B cell (primary cell): ENCODE measurements around the gene STIM1. TPM values are rescaled to one million over a fixed set of nuclear protein-coding genes. Genes with fewer than 3 reads are reported as not detected.

Experiments used
- ATAC-seq: fragments of 200-7000 bp; cut with Tn5 transposase; one replicate; pipeline ENCODE4 v1.10.0; 2021; ENCODE audit warnings: low read depth, mild to moderate bottlenecking, moderate number of reproducible peaks, moderate library complexity
- CTCF ChIA-PET: fragments of 350-600 bp; sonication (Branson Sonifier 250); formaldehyde crosslinking; loops from one replicate; lab custom pipeline; 2021; ENCODE audit warnings: antibody characterized with exemption, inconsistent platforms; lab: Charles Lee
- POLR2A ChIA-PET: fragments of 350-600 bp; sonication (Branson Sonifier 250); formaldehyde crosslinking; loops from one replicate; lab custom pipeline; 2021; ENCODE audit warnings: antibody characterized with exemption; lab: Charles Lee
- DNase-seq: peaks from one replicate; pipeline ENCODE4 v3.0.0; 2013
- H2AFZ ChIP-seq: 2 replicates; pipeline ENCODE4 v1.6.1; 2012; ENCODE audit warnings: mild to moderate bottlenecking, low read depth, low read length; ENCODE audit not compliant: insufficient read depth, poor library complexity, severe bottlenecking
- H3K27ac ChIP-seq, 2 donors: 1 replicate in 1 of 2; 2 replicates in 1 of 2; pipeline ENCODE4 v1.5.1; 2012 to 2013; ENCODE audit warnings: low read length in 2 of 2, mild to moderate bottlenecking in 2 of 2, moderate library complexity in 1 of 2
- H3K27me3 ChIP-seq, 4 experiments: fragments of 200-600 bp in 1 of 4; sonication (generic) in 1 of 4; replicated peaks in 1 of 4; 1 replicate in 2 of 4; 2 replicates in 2 of 4; pipeline versions ENCODE4 v1.6.1 to v1.7.0; 2013 to 2016; ENCODE audit warnings: low read length in 3 of 4, mild to moderate bottlenecking in 2 of 4, mixed read lengths in 1 of 4, moderate library complexity in 1 of 4; ENCODE audit not compliant: insufficient read depth in 4 of 4, control insufficient read depth in 3 of 4; ENCODE audit errors: control extremely low read depth in 1 of 4
- H3K36me3 ChIP-seq, 2 experiments: replicated peaks in 1 of 2; 1 replicate in 1 of 2; 2 replicates in 1 of 2; pipeline versions ENCODE4 v1.6.1 to v1.7.1; 2013; ENCODE audit warnings: low read length in 1 of 2; ENCODE audit not compliant: insufficient read depth in 2 of 2, control insufficient read depth in 1 of 2; ENCODE audit errors: control extremely low read depth in 1 of 2, extremely low read depth in 1 of 2
- H3K4me1 ChIP-seq, 2 donors: fragments of 200-600 bp in 1 of 2; sonication (generic) in 1 of 2; 1 replicate in 1 of 2; 2 replicates in 1 of 2; pipeline versions ENCODE4 v1.5.1 to v1.6.1; 2013 to 2017; ENCODE audit warnings: low read length in 2 of 2; ENCODE audit not compliant: control insufficient read depth in 2 of 2, insufficient read depth in 2 of 2
- H3K4me2 ChIP-seq: replicated peaks from 2 replicates; pipeline ENCODE3; 2012; ENCODE audit warnings: mild to moderate bottlenecking, low read depth, low read length; ENCODE audit not compliant: poor library complexity, severe bottlenecking
- H3K4me3 ChIP-seq, 5 experiments: fragments of 200-600 bp in 1 of 5; sonication (generic) in 1 of 5; 1 replicate in 3 of 5; 2 replicates in 2 of 5; pipeline versions ENCODE4 v1.5.1 to v1.7.0; 2011 to 2016; ENCODE audit warnings: low read length in 4 of 5, mild to moderate bottlenecking in 4 of 5, low read depth in 2 of 5, control low read depth in 1 of 5, moderate library complexity in 1 of 5; ENCODE audit not compliant: insufficient read depth in 1 of 5; ENCODE audit errors: control extremely low read depth in 1 of 5, extremely low read depth in 1 of 5
- H3K79me2 ChIP-seq: fragments of 200-600 bp; sonication (generic); one replicate; pipeline ENCODE4 v1.6.0; 2016; ENCODE audit warnings: low read length; ENCODE audit not compliant: control insufficient read depth, insufficient read depth
- H3K9ac ChIP-seq: fragments of 200-600 bp; sonication (generic); 2 replicates; pipeline ENCODE4 v1.6.1; 2017; ENCODE audit warnings: mild to moderate bottlenecking, low read length, moderate library complexity
- H3K9me3 ChIP-seq, 3 donors: one replicate each; pipeline versions ENCODE4 v1.6.1 to v1.7.1; 2013; ENCODE audit warnings: low read length in 2 of 3; ENCODE audit not compliant: control insufficient read depth in 2 of 3, insufficient read depth in 1 of 3; ENCODE audit errors: control extremely low read depth in 1 of 3
- H4K20me1 ChIP-seq: 2 replicates; pipeline ENCODE4 v1.6.0; 2012; ENCODE audit warnings: mild to moderate bottlenecking, low read length; ENCODE audit not compliant: insufficient read depth, control insufficient read depth, poor library complexity, severe bottlenecking
- H3K27ac Mint-ChIP-seq: one replicate; pipeline ENCODE4 v1.8.0; 2021; ENCODE audit warnings: mixed read lengths
- H3K27me3 Mint-ChIP-seq: one replicate; pipeline ENCODE4 v1.8.0; 2021; ENCODE audit warnings: mixed read lengths
- H3K4me1 Mint-ChIP-seq: one replicate; pipeline ENCODE4 v1.8.0; 2021; ENCODE audit warnings: mixed read lengths
- H3K4me3 Mint-ChIP-seq: one replicate; pipeline ENCODE4 v1.8.0; 2021; ENCODE audit warnings: mixed read lengths
- H3K9me3 Mint-ChIP-seq: one replicate; pipeline ENCODE4 v1.8.0; 2022; ENCODE audit warnings: mixed read lengths; ENCODE audit not compliant: insufficient read depth
- EZH2 ChIP-seq: IDR thresholded peaks from 2 replicates; pipeline ENCODE4 v1.6.1; 2012; ENCODE audit warnings: borderline replicate concordance, low read depth, mild to moderate bottlenecking, moderate library complexity, low read length; ENCODE audit not compliant: insufficient read depth, poor library complexity, severe bottlenecking
- WGBS: methylation state at CpG from one replicate; pipeline ENCODE4 v1.1.5; 2013; ENCODE audit warnings: missing lambda C conversion rate; ENCODE audit not compliant: insufficient coverage; 5-methylcytosine and 5-hydroxymethylcytosine counted together
- intact Hi-C: fragments of 100-400 bp; cut with micrococcal nuclease; formaldehyde crosslinking; loops from one replicate; pipeline ENCODE4 v1.10.0; 2022
- polyA plus RNA-seq: library from polyadenylated mRNA; depleted of rRNA; stranded (reverse); fragments of >200 nt; gene quantifications from 2 replicates; pipeline ENCODE4 v1.2.3, GENCODE V29; 2012
- total RNA-seq, 2 donors: library from RNA; stranded (reverse); fragments of 120-200 nt in 1 of 2; gene quantifications; 1 replicate in 1 of 2; 2 replicates in 1 of 2; pipeline versions ENCODE4 v1.2.3 to v1.2.4, GENCODE V29; 2013 to 2022
- TF ChIP-seq, protein P1 (sequence below): fragments of 200-600 bp; IDR thresholded peaks from one replicate; pipeline ENCODE4 v1.8.0; 2022; ENCODE audit warnings: antibody characterized with exemption, mild to moderate bottlenecking

STIM1 gene
- total and polyA plus RNA-seq, 2 donors (not counting 1 experiment from before 2014, with no cell fraction given): 59.4 to 76.7 TPM

DNA sequence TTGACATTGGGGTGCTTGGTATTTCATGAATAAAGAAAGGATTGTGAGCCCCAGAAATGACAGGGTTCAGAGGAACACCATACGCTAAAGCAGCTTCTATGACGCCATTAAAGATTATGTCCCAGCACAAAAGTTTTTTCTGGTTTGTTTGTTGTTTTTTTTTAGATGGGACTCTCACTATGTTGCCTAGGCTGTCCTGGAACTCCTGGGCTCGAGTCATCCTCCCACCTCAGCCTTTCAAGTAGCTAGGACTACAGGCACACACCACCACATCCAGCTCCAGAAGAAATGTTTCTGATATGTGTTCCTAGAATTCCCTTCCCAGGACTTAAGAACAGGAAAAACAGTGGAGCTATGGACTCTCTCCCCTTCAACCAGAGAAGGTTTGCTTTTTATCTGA lies 12.1 kb upstream of the STIM1 start:
- Histone ChIP-seq H3K79me2 (peaks cover 28% of the 10 kb centered on the region), H3K4me1 (peaks cover 23 to 27% of the 10 kb centered on the region in 2 donors), H3K9ac (no peak overlapping the region), H3K36me3 (no peaks in the 10 kb centered on the region), H4K20me1 (peaks cover 16% of the 10 kb centered on the region), H3K27me3 (no peaks in the 10 kb centered on the region), H2AFZ (no peak overlapping the region), H3K9me3 (no peaks in the 10 kb centered on the region), H3K27ac (no peak overlapping the region), H3K4me2 (no peak overlapping the region), H3K4me3 (no peak overlapping the region)
- DNase-seq: no peak
- Mint-ChIP-seq H3K27ac (peak overlapping the region; percentile 75), H3K4me3 (no peak overlapping the region), H3K4me1 (peaks cover 33% of the 10 kb centered on the region), H3K27me3 (no peaks in the 10 kb centered on the region), H3K9me3 (no peaks in the 10 kb centered on the region)
- no peak for ATAC-seq
- ChIA-PET CTCF (interaction anchor here (1.2 to 28.7 kb wide), 5 partner anchors 8 to 226 kb away, joined by 3 to 819 read pairs (median 85); partner anchors contain the start of genes PGAP2 and STIM1), POLR2A (interaction anchor here (0.6 to 1.8 kb wide), 2 partner anchors 11 to 242 kb away, joined by 5 to 6 read pairs; no protein-coding TSS in a partner anchor)
- no CpG with 5 or more reads among the region's 3 CpGs for WGBS
- TF ChIP-seq EZH2: no peak
- TF ChIP-seq, protein P1, sequence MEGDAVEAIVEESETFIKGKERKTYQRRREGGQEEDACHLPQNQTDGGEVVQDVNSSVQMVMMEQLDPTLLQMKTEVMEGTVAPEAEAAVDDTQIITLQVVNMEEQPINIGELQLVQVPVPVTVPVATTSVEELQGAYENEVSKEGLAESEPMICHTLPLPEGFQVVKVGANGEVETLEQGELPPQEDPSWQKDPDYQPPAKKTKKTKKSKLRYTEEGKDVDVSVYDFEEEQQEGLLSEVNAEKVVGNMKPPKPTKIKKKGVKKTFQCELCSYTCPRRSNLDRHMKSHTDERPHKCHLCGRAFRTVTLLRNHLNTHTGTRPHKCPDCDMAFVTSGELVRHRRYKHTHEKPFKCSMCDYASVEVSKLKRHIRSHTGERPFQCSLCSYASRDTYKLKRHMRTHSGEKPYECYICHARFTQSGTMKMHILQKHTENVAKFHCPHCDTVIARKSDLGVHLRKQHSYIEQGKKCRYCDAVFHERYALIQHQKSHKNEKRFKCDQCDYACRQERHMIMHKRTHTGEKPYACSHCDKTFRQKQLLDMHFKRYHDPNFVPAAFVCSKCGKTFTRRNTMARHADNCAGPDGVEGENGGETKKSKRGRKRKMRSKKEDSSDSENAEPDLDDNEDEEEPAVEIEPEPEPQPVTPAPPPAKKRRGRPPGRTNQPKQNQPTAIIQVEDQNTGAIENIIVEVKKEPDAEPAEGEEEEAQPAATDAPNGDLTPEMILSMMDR: no peak
- intact Hi-C loops: no loop called here

DNA sequence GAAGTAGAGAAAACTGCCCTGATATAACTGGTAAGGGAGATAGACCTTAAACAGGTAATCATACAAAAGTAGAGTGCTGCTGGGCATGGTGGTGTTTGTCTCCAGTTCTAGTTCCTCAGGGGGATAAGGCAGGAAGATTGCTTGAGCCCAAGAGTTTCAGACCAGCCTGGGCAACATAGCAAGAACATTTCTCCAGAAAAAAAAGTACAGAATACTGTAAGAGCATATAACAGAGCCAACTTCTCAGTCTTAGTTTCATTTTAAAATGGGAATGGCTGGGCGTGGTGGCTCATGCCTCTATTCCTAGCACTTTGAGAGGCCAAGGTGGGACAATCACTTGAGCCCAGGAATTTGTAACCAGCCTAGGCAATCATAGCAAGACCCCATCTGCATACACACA lies 10.2 kb upstream of the STIM1 start:
- Histone ChIP-seq H3K9ac (no peak overlapping the region), H3K36me3 (no peaks in the 10 kb centered on the region), H3K9me3 (no peaks in the 10 kb centered on the region), H3K4me2 (no peak overlapping the region), H4K20me1 (no peaks in the 10 kb centered on the region), H3K4me3 (no peak overlapping the region), H3K4me1 (peaks cover 13 to 16% of the 10 kb centered on the region in 2 donors), H3K79me2 (peaks cover 27% of the 10 kb centered on the region), H2AFZ (no peak overlapping the region), H3K27me3 (no peaks in the 10 kb centered on the region), H3K27ac (no peak overlapping the region)
- H3K4me1 Mint-ChIP-seq: peaks cover 24% of the 10 kb centered on the region
- ChIA-PET CTCF (interaction anchor here (1.3 to 28.7 kb wide), 5 partner anchors 10 to 225 kb away, joined by 3 to 819 read pairs (median 6); partner anchors contain the start of gene STIM1), POLR2A (interaction anchor here (0.5 kb wide), 1 partner anchor 129 kb away, joined by 6 read pairs; no protein-coding TSS in a partner anchor)
- H3K27me3 Mint-ChIP-seq: no peaks in the 10 kb centered on the region
- 100% methylated on average over 1 of the region's 1 CpG for WGBS
- DNase-seq (no peak), ATAC-seq (no peak)
- no peak overlapping the region for H3K4me3 Mint-ChIP-seq
- H3K9me3 Mint-ChIP-seq: no peaks in the 10 kb centered on the region
- no peak overlapping the region for H3K27ac Mint-ChIP-seq
- intact Hi-C loops: no loop called here
- no peak for TF ChIP-seq EZH2
- TF ChIP-seq, protein P1: no peak
